GM21515 (cell line): Measurements from ENCODE around the gene CASP8.
"Not testable (repeated sequence)": the region's sequence is repeated elsewhere in the genome, so short reads cannot be mapped to it uniquely, and the experiment has no call there.

Experiments used
- ATAC-seq: cut with Tn5 transposase; IDR thresholded peaks from one replicate; pipeline ENCODE4 v1.9.1; 2021; ENCODE audit not compliant: unreplicated experiment

CASP8 gene

GRCh38 chr2:201269764-201270163, 9.4 kb downstream of the CASP8 start:
- no peak for ATAC-seq

- no peak for ATAC-seq
Observed at GRCh38 chr2:201270293-201271001, 10.1 kb downstream of the CASP8 start.

GRCh38 chr2:201271917-201272316, 11.6 kb downstream of the CASP8 start:
- ATAC-seq, result no peak

GRCh38 chr2:201273330-201273983, 13.1 kb downstream of the CASP8 start:
- no peak for ATAC-seq

- ATAC-seq, result no peak
Observed at GRCh38 chr2:201275069-201275468, 14.7 kb downstream of the CASP8 start.

- no peak for ATAC-seq
Observed at GRCh38 chr2:201275990-201276389, 15.7 kb downstream of the CASP8 start.

GRCh38 chr2:201276511-201276910, 16.2 kb downstream of the CASP8 start:
- no peak for ATAC-seq

- ATAC-seq, result no peak
Observed at GRCh38 chr2:201279079-201279478, 18.7 kb downstream of the CASP8 start.

- no peak for ATAC-seq
Observed at GRCh38 chr2:201280191-201281040, 20.1 kb downstream of the CASP8 start.

GRCh38 chr2:201285499-201285898, 25.2 kb downstream of the CASP8 start:
- no peak for ATAC-seq

- ATAC-seq, result not testable (repeated sequence)
Observed at GRCh38 chr2:201290457-201291148, 30.3 kb downstream of the CASP8 start.

- ATAC-seq, result no peak
Observed at GRCh38 chr2:201298462-201299052, 38.2 kb downstream of the CASP8 start.

- not testable (repeated sequence) for ATAC-seq
Observed at GRCh38 chr2:201299929-201300328, 39.6 kb downstream of the CASP8 start.

GRCh38 chr2:201307876-201308275, 47.5 kb downstream of the CASP8 start:
- no peak for ATAC-seq

GRCh38 chr2:201308914-201309313, 48.6 kb downstream of the CASP8 start:
- ATAC-seq, result no peak

- ATAC-seq, result no peak
Observed at GRCh38 chr2:201313362-201313761, 53.0 kb downstream of the CASP8 start.

GRCh38 chr2:201319511-201319910, 59.2 kb downstream of the CASP8 start:
- no peak for ATAC-seq

GRCh38 chr2:201320257-201320656, 59.9 kb downstream of the CASP8 start:
- no peak for ATAC-seq

GRCh38 chr2:201320701-201321100, 60.4 kb downstream of the CASP8 start:
- no peak for ATAC-seq

GRCh38 chr2:201322772-201323171, 62.4 kb downstream of the CASP8 start:
- no peak for ATAC-seq

GRCh38 chr2:201327678-201328077, 67.3 kb downstream of the CASP8 start:
- ATAC-seq, result no peak
